GM21390 (cell line): ENCODE data around the gene NDUFA6.
A peak's percentile ranks its signal among the peaks of the same experiment; 100 is the strongest.
"Not testable (repeated sequence)": the region's sequence is repeated elsewhere in the genome, so short reads cannot be mapped to it uniquely, and the experiment has no call there.

Experiments
- ATAC-seq: cut with Tn5 transposase; IDR thresholded peaks from one replicate; pipeline ENCODE4 v1.9.1; 2021; ENCODE audit not compliant: unreplicated experiment

The NDUFA6 gene

DNA sequence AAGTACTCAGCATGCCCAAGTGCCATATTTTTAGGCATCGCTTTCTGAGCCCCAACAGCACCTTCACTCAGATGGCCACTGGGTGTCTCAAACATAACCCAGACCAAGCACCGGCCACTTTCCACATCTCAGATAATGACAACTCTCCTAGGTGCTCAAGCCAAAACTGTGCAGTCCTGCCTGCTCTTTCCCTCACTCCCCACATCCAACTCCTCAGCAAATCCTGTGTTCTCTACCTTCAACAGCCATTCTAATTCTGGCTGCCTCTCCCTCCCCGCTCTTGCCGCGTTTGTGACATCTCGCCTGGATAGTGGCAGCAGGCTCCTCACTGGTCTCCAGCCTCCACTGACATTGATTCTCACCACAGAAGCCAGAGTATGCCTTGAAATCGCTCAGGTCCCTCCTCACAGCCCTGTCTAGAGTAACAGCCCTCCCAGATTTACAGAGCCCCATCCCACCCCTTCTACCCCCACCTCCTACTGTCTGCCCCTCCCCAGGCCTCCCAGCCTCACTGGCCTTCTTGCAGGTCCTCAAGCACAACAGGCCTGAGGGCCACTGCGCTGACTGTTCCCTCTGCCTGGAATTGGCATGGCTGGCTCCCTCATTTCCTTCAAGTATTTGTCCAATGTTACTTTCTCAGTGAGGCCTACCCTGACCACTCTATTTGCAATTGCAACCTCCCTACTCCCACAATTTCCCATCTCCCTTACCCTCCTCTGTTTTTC is 17.8 kb downstream of the NDUFA6 start:
- no peak for ATAC-seq

- ATAC-seq = not testable (repeated sequence)
These were observed 19.1 kb downstream of the NDUFA6 start for GRCh38 chr22:42071508-42071907.

- peak; percentile 91 for ATAC-seq
These were observed 19.8 kb downstream of the NDUFA6 start, which contains the start of gene NAGA for GRCh38 chr22:42070517-42071422. Gene NAGA (minus strand): TSS chr22:42070812. CDS start chr22:42070297, 515 bp downstream.

- peak; percentile 26 for ATAC-seq
These were observed 20.6 kb downstream of the NDUFA6 start for GRCh38 chr22:42069801-42070516.

- ATAC-seq = no peak
These were observed 22.3 kb downstream of the NDUFA6 start for GRCh38 chr22:42068291-42068690.

- no peak for ATAC-seq
These were observed 22.8 kb downstream of the NDUFA6 start for GRCh38 chr22:42067671-42068251.

GRCh38 chr22:42066937-42067336 is 23.6 kb downstream of the NDUFA6 start:
- ATAC-seq = no peak

DNA sequence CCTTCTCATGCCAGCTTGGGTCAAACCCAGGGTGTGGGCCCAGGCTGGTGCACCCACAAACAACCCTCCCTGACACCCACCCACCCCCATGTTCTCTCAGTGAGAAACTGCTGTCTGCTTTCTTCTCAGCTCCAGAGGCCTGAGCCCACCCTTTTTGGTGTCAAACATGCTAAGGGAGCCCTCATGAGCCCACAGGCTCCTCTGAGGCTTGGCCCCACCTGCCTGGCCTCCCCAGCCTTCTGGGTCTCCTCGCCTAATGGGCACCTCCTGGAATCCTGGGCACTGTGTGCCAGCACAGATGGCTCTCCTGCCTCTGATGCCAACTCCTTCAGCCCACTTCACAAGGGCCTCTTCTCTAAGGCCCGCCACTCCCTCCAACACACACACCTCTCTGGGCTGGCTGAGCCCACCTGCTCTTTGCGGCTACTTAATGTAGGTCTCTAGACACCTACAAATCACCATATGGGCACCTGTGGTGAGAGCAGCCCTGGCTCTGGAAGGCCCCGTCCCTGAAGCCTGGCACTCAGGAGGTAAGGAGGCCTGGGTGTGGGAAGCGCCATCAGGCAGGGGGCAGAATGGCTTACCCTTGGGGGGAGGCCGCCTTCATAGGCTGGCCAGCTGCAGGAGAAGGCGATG is 24.3 kb downstream of the NDUFA6 start:
- ATAC-seq = no peak

DNA sequence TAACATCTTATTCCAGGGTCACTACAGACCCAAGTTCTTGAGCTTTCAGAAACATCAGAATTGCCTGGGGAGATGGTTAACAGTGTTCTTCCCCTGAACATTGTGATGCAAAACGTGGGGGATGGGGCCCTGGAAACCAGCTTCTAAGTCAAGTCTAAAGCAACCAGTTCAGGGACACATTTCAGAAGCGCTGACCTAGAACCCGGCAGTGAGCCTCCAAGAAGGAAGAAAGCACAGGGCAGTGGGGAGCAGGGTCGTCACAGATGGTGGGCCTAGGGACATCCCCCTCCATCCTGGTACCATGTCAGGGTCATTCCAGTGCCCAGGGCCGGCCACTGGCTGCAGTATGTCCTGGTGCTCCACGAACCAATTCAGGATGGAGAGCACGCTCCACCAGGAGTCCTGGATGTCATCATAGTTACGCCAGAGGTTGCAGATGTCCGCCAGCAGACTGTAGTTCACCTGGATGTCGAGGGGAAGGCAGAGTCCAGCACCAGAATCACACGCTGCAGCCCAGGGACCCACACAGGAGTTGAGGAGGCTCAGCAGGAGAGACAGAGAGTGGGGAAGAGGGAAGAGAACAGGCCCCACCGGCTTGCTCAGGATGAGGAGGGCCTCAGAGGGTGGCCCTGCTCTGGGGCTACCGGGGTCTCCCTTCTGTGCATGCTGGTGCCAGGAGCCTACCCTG is 25.0 kb downstream of the NDUFA6 start:
- ATAC-seq = no peak

DNA sequence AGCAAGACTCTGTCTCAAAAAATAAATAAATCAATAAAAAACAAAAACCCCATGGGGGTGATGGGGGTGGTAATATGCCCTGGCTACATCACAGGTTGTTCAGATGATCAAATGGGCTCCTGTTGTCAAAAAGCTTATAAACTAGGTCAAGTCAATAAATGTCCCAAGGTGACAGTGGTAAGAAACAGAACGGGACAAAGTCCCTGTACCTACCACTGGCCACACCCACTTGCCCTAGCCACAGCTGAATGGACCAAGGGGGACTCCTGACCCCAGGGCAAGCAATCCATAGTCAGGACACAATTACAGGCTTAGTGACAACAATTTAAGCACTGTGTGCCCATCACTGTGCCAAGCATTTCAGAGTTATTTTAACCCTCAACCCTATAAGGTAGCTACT is 25.9 kb downstream of the NDUFA6 start:
- no peak for ATAC-seq

- no peak for ATAC-seq
These were observed 27.9 kb downstream of the NDUFA6 start for GRCh38 chr22:42062506-42063170.

DNA sequence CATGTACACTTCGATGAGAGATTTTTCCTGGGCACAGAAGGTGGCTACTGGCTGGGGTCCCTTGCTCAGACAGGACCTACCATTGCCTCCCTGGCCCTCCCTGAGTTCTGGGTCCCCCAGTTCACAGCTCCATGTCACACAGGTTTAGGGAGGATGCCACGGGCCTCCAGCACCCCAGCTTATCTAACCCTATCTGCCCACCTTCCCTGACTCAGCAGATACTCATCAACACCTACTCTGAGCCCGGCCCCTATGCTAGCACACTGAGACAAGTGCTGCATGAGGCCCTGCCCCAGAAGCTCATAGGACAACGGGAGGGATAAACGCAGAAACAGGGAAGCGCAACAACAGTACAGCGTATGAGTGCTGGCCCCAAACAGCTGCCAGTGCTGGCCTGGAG is 29.5 kb downstream of the NDUFA6 start:
- ATAC-seq = no peak

GRCh38 chr22:42060489-42060888 is 30.1 kb downstream of the NDUFA6 start:
- no peak for ATAC-seq

DNA sequence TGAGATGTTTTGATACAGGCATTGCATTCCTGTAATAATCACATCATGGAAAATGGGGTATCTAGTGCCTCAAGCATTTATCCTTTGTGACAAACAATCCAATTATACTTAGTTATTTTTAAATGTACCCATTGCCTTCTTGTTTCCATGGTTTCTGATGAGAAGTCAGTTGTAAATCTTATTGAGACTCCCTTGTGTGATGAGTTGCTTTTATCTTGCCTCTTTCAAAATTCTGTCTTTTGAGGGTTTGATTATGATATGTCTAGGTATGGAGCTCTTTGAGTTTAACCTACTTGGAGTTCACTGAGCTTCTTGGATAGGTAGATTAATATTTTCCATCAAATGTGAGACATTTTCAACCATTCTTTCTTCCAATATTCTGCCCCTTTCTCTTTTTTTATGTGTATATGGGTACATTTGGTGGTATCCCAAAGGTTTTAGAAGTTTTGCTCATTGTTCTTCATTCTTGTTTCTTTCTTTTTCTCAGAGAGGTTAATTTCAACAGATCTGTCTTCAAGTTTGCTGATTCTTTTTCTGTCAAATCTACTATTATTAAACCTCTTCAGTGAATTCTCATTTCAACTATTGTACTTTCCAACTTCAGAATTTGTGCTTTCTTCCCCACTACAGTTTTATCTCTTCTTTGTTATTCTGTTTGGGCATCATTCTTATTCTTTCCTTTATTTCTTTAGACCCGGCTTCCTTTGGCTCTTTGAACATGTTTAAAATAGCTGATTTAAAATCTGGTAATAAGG is 33.6 kb downstream of the NDUFA6 start:
- no peak for ATAC-seq

DNA sequence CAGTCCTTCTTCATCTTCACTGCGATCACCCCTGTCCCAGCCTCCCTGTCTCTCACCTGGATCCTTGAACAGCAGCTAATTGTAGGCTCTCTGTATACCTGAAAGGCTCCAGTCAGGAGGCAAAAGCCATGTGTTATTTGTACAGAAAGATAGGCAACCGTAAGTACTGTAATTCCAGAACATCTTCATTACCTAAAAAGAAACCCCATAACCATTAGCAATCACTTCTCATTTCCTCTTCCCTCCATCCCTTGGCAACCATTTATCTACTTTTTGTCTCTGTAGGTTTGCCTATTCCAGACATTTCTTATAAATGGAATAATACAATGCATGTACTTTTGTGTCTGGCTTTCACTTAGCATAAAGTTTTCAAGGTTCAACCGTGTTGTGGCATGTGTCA is 37.8 kb downstream of the NDUFA6 start:
- no peak for ATAC-seq

DNA sequence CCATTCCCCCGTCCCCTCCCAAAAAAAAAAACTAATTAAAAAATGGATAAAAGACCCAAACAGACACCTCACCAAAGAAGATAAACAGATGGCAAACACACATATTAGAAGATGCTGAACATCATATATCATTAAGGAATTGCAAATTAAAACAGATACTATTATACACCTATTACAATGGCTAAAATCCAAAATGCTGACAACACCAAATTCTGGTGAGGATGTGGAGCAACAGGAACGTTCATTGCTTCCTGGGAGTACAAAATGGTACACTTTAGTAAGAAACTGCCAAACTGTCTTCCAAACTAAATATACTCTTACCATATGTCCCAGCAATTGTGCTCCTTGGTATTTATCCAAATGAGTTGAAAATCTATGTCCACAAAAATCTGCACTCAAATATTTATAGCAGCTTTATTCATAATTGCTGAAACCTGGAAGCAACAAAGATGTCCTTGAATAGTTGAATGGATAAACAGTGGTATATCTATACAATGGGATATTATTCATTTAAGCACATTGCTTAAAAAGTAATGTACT is 39.9 kb downstream of the NDUFA6 start:
- ATAC-seq = no peak

GRCh38 chr22:42041784-42042183 is 48.8 kb downstream of the NDUFA6 start:
- no peak for ATAC-seq

DNA sequence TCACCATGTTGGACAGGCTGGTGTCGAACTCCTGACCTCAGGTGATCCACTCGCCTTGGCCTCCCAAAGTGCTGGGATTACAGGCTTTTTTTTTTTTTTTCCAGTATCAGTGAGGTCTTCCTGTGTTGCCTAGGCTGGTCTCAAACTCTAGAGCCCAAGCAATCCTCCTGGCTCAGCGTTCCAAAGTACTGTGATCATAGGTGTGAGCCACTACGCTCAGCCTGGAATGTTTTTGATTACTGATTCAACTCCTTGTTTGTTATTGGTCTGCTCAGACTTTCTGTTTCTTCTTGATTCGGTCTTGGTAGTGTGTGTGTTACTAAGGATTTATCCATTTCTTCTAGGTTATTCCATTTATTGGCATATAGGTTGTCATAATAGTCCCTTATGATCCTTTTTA is 51.3 kb downstream of the NDUFA6 start:
- no peak for ATAC-seq
